NCI-H187 treated with DMSO at 0.1 percent for 48 hours (cell line): ENCODE data around the gene SYNPO2.
"Not testable (repeated sequence)": the region's sequence is repeated elsewhere in the genome, so short reads cannot be mapped to it uniquely, and the experiment has no call there.

ENCODE experiments used
- DNase-seq: peaks from one replicate; lab custom pipeline; 2025; lab: John Stamatoyannopoulos, UW

SYNPO2 gene

DNA sequence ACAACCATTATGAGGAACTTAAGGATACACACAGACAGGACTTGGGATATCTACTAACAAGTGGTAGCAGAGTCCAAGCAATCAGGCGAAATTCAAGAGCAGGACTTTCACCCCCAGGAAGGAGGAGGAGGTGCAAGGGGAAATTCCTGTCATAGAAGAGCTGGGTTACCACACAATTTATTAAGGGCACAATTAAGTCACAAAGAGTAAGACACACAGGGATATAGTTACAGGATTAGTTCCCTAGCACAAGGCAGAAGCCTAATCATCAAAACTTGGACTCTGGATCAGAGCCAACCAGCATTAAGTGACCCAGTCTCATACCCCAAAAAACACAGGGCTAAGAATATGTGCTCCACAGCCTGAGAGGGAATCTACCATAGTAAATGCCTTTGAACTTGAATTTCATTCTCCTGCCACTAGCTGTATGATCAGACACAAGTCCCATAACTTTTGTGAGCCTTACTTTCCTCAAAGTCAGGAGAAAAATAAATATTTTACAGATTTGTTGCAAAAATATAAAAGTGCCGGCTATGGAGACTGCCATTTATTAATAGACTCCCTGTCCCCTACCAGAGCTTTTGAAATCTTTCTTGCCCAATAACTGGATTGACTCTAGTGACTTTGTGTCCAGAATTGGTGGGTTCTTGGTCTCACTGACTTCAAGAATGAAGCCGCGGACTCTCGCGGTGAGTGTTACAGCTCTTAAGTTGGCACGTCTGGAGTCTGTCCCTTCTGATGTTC lies 87.0 kb downstream of the SYNPO2 start:
- no peak for DNase-seq

DNA sequence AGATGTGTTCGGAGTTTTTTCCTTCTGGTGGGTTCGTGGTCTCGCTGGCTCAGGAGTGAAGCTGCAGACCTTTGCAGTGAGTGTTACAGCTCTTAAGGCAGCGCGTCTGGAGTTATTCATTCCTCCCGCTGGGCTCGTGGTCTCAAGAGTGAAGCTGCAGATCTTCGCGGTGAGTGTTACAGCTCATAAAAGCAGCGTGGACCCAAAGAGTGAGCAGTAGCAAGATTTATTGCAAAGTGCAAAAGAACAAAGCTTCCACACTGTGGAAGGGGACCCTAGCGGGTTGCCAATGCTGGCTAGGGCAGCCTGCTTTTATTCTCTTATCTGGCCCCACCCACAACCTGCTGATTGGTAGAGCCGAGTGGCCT lies 87.5 kb downstream of the SYNPO2 start:
- not testable (repeated sequence) for DNase-seq

DNA sequence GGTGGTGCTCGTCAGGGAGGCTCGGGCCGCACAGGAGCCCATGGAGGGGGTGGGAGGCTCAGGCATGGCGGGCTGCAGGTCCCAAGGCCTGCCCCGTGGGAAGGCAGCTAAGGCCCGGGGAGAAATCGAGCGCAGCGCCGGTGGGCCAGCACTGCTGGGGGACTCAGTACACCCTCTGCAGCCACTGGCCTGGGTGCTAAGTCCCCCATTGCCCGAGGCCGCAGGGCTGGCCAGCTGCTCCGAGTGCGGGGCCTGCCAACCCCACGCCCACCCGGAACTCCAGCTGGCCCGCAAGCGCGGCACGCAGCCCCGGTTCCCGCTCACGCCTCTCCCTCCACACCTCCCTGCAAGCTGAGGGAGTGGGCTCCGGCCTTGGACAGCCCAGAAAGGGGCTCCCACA lies 88.4 kb downstream of the SYNPO2 start:
- not testable (repeated sequence) for DNase-seq

DNA sequence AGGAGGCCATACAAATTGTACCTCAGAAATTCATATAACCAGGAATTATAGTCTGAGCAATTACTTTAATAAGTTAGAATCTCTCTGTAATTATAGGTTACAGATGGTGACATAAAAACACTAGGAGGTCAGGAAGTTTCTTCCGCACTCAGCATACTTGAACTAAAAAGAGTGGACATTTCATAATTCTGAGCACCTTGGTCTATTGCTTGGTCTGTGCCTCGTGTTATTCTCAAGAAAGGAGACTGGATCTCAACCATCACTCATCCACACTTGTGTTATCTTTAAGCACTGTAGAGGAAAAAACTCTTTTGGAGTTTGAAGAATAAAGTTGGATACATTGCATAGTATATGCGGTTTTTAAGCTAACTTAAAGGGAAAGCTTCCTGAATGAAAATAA lies 91.1 kb downstream of the SYNPO2 start:
- DNase-seq = no peak

DNA sequence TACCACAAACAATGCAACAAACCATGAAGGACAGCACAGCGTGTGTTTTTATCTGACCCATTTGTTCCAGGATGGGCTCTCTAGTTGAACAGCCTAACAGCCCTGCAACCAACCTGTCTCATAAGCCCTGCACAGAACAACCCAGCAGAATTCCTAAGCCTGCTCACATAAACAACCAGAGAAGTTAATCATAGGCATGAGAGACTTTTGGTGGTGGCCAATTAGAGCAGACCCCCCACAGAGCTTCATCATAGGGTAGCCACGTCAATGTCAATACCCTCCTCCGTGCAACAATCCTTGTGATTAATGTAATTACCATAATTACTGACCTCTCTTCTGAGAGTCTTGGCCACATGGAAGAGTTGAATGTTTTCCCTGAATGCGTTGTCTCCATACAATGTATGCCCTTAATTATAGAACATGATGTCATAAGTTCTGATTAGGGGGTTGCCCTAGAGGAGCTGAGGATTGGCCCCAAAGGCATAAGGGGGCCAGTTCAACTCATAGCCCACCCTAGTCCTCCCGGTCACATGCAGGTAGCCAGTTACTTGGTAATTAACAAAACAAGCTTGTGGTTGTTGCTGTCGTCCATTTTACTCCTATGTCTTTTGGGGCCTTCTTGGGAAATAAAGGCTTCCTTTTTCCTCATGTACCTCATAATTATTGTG lies 92.7 kb downstream of the SYNPO2 start:
- DNase-seq = no peak

DNA sequence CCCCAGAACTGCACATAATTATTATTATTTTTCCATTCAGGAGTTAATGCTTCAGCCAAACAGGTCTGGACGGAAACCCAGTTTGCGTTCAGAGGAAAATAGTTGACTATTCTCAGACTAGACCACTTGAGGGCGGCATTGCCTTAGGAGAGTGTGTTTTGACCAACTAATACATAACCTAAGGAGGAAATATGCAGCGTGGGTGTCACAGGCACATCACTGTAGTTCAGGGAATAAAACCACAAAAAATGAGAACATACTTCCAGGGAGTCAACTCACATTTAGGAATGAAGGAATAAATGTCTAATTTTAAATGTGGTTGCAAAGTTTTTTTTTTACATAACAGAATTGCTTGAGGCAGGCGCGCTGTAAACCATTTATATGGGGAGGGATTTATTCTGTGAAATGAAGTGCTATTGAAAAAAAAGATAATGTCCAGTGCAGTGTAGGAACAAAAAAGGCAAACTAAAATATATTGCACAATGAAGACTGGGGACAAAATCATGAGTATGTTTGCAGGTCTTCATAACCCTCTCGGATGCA lies 93.3 kb downstream of the SYNPO2 start:
- no peak for DNase-seq

DNA sequence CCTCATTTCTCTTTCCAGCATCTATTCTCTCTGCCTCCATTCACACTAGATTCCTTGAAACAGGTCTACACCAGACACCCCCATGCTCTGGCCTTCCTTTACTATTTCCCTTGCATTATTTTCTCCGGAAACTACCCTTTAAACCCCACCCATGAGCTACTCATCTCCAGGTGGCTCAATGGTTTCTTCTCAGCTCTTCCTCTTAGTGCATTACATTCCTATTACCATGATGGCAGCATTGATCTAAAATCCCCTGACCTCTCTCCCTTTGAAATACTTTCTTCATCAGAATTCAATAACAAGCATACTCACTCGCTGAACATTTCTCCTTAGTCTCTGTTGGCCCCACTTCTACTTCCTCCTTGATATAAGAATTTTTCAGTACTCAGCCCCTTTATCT lies 94.6 kb downstream of the SYNPO2 start:
- no peak for DNase-seq

DNA sequence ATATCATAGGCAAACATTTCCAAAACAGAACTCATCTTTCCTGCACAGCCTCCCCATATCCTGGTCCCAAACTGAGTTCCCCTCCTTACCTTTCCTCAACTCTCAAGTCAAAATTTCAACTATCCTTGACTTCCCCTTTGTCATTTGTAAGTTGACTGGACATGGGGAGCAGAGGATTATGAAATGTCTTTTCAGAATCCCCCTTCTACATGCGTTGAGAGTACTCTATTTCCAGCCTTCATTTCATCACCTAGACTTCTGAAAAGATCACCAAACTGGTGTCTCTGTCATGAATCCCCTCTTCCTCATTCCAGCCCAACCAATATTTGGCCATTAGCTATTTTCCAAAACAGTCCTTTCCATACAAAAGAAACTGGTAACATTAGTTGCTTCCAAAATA lies 95.2 kb downstream of the SYNPO2 start:
- no peak for DNase-seq

DNA sequence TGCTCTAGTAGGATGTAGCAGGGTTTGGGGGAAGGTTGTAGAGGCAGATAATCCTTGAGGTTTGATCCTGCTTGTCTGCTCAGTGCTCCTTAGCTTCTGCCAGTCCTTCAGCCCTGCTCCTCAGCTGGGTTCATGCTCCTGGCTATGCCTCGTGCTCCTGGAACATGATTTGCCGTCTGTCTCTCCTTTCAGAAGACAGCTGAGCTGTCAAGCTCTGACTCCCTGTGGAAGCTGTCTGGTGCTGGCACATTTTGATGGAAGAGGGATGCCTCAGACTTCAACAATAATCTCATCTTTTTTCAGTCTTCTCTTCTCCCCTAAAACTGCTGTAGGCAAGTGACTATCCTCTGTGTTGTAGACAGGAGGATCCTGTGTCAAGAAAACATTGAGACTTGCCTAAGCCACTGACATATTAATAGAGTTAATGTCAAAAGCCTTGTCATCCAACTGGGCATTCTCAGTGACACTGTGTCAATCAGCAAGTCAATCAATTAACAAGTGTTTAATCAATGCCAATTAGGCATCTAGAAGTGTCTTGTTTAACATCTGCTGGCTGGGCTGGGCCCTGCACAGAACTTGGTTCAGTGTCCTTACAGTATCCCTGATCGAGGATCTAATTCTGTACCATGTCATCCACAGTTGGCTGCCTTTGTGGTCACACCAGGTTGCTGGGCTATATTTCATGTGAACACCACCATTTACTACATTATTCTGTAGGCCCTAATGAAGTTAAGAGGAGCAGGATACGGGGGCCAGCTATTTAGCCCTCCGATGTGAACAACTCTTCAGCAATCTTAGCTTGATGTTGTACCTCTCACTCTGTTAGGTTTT lies 96.7 kb downstream of the SYNPO2 start:
- no peak for DNase-seq

DNA sequence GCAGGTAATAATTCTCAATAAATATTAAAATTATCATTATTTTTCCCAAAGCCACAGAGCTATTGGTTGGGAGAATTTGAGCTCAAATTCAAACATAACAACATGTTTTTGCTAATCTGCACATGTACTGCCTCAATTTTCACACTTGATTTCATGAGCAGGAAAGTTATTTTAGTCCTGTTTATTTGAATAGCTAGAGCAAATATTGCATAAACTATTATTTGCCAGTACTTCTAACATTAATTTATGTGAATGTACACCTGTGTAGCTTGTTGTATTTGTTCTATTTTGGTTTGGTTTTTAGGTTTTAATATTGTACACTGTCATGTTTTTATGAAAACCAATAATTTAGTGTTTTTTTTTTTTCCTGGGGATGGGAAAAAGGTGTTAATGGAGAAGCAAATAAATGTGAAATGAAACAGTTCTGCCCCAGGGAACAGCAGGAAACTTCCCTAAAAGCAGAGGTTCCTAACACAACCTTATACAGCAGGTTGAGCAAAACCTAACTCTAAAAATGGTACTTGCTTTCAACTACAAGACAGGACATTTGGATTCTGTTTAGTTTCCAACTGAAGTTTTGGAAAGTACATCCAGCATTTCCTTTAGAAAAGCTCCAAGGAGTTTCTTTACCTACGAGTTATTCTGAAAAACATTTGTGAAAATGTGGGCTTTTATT lies 99.4 kb downstream of the SYNPO2 start:
- no peak for DNase-seq

DNA sequence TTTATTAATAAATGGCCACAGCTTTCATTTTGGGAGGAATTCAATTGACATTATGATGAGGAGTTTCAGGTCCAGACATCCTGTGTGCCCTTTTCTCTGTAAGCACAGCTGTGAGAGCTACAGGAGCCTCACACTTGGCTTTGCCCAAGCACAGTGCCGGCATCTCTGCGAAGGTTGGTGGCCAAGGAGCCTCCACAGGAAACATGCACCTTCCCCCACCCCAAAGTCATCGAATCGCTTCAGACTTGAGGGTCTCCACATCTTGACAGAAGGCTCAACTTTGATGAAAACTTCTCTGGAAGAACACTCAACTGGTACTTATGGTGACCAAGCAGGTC lies 100.0 kb downstream of the SYNPO2 start:
- no peak for DNase-seq

DNA sequence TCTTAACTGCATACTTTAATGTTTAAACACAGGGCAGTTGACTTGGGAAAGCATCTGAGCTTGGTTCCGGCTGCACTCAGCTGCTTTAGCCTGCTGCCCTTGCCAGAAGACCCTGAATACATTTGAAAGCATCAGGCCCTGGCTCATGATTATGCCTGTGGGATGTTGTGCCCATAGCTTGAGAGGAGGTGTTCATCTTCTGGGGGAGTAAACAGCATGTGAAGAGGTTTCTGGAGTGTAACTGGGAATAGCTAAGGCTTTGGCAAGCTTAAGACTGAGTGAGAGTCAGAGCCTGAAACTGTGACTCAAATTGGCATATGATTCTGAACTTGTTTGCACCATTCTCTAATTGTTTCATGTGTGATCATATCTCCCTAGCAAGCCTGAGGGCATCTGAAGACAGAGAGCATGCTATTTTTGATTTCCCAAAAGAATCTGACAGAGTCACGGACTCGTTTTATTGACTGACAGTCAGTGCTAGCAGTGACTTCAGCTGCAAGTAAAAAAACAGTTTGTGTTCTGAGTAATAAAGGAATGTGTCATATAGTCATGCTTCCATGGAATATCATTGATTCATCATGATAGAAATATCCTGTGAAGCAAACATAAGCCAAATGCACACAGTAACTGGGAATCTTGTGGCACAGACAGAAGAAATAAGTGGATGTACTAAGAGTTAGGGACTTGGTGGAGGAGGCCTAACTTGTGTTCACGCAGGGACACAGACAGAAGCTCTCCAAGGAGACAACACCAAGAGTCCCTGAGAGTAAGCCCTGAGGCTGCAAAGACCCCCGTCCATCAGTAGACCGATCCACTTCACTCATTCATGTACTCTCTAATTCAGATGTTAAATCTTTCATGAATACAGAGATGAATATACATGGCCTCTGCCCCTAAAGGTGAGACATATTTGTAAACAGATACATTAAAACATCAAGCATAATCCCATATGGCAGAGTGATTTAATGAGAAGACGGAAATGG lies 100.7 kb downstream of the SYNPO2 start:
- DNase-seq = no peak

DNA sequence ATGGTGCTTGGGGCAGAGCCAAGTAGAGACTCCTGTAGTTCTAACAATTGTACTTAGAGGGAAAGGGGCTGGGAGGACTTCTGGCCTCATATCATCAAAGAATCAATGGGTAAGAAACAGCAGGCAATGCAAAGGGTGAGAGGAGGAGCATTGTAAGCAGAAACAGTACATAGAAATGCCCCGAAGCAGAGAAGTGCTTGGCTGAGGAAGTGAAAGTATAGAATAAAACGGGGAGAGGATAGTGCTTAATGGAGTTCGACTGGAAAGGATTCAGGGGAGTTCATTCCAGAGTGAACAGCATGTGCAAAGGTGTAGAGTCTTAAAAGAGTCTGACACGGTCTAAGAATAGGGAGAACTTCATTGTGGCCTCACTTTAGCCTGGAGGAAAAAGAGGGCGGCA lies 103.0 kb downstream of the SYNPO2 start:
- no peak for DNase-seq

DNA sequence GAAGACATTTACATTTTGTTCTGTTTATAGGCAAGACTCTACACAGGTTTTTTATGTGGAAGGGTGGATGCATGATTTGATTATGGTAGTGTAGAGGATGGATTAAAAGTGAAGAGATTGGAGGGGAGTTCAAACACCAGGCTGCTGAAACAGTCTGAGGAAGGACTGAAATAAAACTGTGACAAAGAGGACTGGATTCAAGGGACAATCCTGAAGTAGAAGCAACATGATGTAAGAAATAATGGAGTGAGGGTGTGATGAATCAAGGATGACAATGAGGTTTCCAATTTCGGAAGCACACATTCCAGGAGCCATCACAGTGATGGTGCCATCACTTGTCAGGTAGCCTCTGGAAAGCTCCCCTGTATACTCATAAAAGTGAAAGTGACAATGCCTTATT lies 103.5 kb downstream of the SYNPO2 start:
- no peak for DNase-seq

DNA sequence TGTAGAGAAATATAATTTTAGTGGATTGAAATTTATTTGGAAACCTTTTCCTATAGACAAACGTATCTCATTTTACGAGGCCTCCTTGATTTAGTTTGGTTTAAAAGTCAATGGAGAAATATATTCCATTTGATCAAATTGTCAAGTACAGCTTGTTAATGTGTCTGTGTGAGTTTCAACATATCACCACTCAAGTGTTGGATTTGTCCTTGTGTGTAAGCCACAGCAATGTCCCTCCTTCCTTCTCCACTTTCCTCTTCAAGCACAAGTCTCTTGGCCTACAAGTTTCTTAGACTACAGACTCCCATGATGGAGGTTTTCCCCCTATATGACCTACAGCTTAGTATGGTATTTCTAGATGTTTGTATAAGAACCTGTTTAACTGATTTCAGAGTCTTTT lies 104.7 kb downstream of the SYNPO2 start:
- no peak for DNase-seq

DNA sequence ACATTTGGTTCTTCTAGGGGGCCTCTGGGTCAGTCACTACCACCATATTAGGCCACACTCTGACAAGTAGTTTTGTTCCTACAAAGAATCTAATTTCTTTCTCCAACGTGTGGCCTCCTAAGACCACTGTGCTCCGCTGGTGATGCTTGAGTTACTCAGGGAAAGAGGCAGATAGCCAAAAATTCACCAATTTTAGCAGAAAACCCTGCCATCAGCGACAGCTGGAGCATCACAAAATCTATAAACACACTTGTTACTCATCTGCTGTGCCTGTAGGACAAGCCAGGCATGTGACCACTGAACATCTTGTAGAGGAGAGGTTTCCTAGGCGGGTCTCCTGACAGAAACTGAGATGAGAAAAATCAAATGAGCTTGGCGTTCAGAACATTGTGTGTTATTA lies 105.4 kb downstream of the SYNPO2 start:
- DNase-seq = no peak

DNA sequence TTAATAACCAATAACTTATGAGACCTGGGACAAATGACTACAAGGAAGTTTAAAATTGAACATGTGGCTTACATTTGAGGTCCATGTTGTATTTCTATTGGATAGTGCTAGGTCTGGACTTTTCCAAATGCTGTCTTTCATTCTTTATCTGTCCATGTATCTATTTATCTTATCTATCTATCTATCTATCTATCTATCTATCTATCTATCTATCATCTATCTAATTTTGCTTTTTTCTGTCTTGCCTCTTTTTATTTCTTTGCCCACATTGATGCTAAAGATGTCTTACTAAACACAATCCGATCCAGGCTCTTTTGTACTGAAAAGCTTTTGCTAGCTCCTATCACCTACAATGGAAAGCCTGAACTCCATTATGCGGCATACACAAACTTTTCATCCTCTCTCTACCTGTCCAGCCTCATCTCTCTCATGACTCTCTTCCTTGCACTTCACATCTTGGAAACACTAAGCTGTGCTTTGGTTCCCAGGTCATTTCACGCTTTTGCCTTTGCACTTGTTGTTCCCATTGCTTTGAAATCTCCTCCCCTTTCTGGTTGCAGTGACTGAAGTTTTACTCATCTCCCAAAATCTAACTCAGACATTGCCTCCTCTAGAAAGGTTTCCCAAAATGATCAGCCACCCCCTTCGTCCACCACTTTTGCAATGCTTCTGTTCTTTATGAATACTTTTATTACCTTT lies 107.2 kb downstream of the SYNPO2 start:
- DNase-seq = no peak

DNA sequence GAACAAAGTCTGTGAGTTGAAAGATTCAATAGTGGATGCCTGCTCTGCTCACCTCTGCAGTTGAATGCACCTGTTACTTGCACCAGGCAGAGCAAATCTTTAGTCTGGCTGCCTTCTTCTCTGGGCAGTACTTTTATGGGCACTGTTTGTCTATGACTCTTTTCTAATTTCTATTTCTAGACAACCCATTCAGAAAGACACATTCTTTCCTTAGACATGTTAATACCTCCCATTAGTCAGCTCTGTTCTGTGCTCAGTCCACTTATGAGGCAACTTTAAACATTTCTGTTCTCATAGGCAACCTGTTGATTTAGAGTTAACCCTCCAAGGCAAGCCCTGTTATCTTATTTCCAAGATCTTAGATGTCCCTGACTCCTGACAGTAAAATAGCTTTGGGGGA lies 108.9 kb downstream of the SYNPO2 start:
- DNase-seq = no peak

DNA sequence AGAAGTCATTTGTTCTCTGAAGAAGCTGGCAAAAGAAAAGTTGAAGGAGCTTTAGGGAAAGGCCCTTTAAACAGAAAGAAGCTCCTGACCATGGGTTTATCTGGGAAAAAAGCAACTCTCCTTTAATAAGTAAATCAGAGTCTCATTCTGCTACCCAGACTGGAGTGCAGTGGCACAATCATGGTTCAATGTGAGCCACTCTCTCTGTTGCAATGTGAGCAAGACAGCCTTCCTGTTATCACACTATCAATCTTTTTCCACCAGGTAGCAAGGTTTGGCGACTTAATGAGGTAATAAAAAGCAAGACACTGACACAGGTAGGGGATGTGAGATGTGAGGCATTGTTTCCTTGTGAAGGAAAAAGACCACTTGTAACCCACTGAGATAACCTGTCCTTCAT lies 111.3 kb downstream of the SYNPO2 start:
- DNase-seq = no peak

DNA sequence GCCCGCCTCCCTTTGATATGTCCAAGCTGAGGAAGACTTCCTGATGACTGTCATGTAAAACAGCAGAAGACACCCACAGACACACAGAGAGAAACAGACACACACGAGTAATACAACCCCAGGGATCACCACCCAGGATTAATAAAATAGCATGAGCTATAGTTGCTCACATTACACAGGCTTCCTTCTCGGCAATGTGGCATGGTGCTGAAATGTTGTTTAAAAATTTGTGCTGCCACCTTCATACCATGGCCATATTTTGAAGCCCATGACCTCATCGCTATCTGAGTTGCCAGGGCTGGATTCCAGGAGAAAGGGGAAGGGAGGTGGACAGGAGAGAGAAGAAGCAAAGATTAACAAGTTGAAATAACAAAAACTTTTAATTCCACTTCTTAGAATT lies 111.7 kb downstream of the SYNPO2 start:
- no peak for DNase-seq

DNA sequence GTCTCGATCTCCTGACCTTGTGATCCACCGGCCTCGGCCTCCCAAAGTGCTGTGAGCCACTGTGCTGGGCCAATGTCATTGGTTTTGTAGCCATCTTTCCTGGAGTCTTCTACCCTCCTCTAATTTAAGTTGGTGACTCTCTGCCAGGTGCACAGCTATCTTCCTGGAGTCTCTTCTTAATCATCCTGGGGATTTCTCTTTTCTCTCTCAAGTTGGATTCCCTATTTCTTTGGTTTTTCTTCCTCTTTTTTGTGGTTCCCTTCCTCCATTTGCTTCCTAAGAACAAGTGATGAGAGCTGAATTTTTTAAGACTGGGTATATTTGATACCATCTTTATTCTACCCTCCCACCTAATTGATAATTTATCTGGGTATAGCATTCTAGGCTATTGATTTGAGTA lies 113.8 kb downstream of the SYNPO2 start:
- no peak for DNase-seq
